ENCODE measurements around the gene DDX1. TPM values are rescaled to one million over a fixed set of nuclear protein-coding genes. Genes with fewer than 3 reads are reported as not detected.
A peak's percentile ranks its signal among the peaks of the same experiment; 100 is the strongest.

Gene DDX1
- total RNA-seq, 1 experiment from 2014 or later = 70.7 TPM

GRCh38 chr2:15560140-15560987 lies 31.3 kb upstream of the DDX1 start:
- Histone ChIP-seq H3F3A (ENCODE audit: insufficient read depth, low read depth) (no peaks in the 10 kb centered on the region), H3K4me2 (peak overlapping the region; percentile 100), H3K27me3 (ENCODE audit: insufficient read depth, low read depth) (no peaks in the 10 kb centered on the region), H4K20me1 (ENCODE audit: insufficient read depth) (peaks cover 9% of the 10 kb centered on the region; the same call in 1 of the 2 replicates), H3K79me2 (ENCODE audit: low read depth) (peaks cover 41% of the 10 kb centered on the region), H3K9me3 (ENCODE audit: insufficient read depth, low read depth) (no peaks in the 10 kb centered on the region), H2AFZ (peak overlapping the region; percentile 100), H3K4me1 (replicated peaks; ENCODE audit: insufficient read depth) (peaks cover 10% of the 10 kb centered on the region), H3K4me3 (peak overlapping the region; percentile 75), H3K27ac (no peak overlapping the region), H3K9me2 (ENCODE audit: insufficient read depth) (no peaks in the 10 kb centered on the region), H3K36me3 (ENCODE audit: low read depth) (no peaks in the 10 kb centered on the region)
- TF ChIP-seq EZH2 (IDR thresholded peaks at IDR 0.05; ENCODE audit: low read depth) (no peak), CTCF (conservative IDR thresholded peaks at IDR 0.05) (no peak)
- BruUV-seq (replicated peaks) = TSS peak; percentile 51
- DNase-seq = peak in 1 of 2 experiments; percentile 20
- POLR2A ChIA-PET (ENCODE audit: unreplicated experiment) = no interaction called here
- intact Hi-C loops (cut with micrococcal nuclease; ENCODE audit: unreplicated experiment) = no loop called here
- CTCF ChIA-PET = no interaction called here

- Histone ChIP-seq H3K4me1 (replicated peaks; ENCODE audit: insufficient read depth) (peaks cover 10% of the 10 kb centered on the region), H3K27me3 (ENCODE audit: insufficient read depth, low read depth) (no peaks in the 10 kb centered on the region), H3K4me3 (peak within 1 kb of the TSS; percentile 75), H3K9me2 (ENCODE audit: insufficient read depth) (no peaks in the 10 kb centered on the region), H3K27ac (0 out of 2 replicates have a peak within 1 kb of the TSS, but pooled peaks have one; percentile 56), H3F3A (ENCODE audit: insufficient read depth, low read depth) (no peaks in the 10 kb centered on the region), H3K9me3 (ENCODE audit: insufficient read depth, low read depth) (no peaks in the 10 kb centered on the region), H3K79me2 (ENCODE audit: low read depth) (peaks cover 41% of the 10 kb centered on the region), H4K20me1 (ENCODE audit: insufficient read depth) (peaks cover 9% of the 10 kb centered on the region; the same call in 1 of the 2 replicates), H2AFZ (peak within 1 kb of the TSS; percentile 100), H3K36me3 (ENCODE audit: low read depth) (no peaks in the 10 kb centered on the region), H3K4me2 (peak within 1 kb of the TSS; percentile 100)
- peak; percentile 60 to 74 for DNase-seq
- intact Hi-C loops (cut with micrococcal nuclease; ENCODE audit: unreplicated experiment) = no loop called here
- ChIA-PET POLR2A (ENCODE audit: unreplicated experiment) (no interaction called here), CTCF (no interaction called here)
- no TSS peak for BruUV-seq (replicated peaks)
- TF ChIP-seq EZH2 (IDR thresholded peaks at IDR 0.05; ENCODE audit: low read depth) = no peak
- TF ChIP-seq CTCF (conservative IDR thresholded peaks at IDR 0.05) = no peak
These were observed 30.6 kb upstream of the DDX1 start, which contains the start of gene NBAS for GRCh38 chr2:15560988-15561573. NBAS (minus strand) TSS chr2:15561334; CDS start chr2:15561304, 30 bp downstream.

GRCh38 chr2:15561574-15562344 lies 29.9 kb upstream of the DDX1 start:
- no TSS peak for BruUV-seq (replicated peaks)
- intact Hi-C loops (cut with micrococcal nuclease; ENCODE audit: unreplicated experiment) = no loop called here
- H2AFZ ChIP-seq = peak overlapping the region; percentile 100
- no peak for DNase-seq
- CTCF ChIA-PET = no interaction called here
- no peaks in the 10 kb centered on the region for H3K9me3 ChIP-seq (ENCODE audit: insufficient read depth, low read depth)
- H3K36me3 ChIP-seq (ENCODE audit: low read depth) = no peaks in the 10 kb centered on the region
- H3F3A ChIP-seq (ENCODE audit: insufficient read depth, low read depth) = no peaks in the 10 kb centered on the region
- peaks cover 10% of the 10 kb centered on the region for H3K4me1 ChIP-seq (replicated peaks; ENCODE audit: insufficient read depth)
- peaks cover 34% of the 10 kb centered on the region for H3K79me2 ChIP-seq (ENCODE audit: low read depth)
- peak overlapping the region; percentile 75 for H3K4me3 ChIP-seq
- no peaks in the 10 kb centered on the region for H3K27me3 ChIP-seq (ENCODE audit: insufficient read depth, low read depth)
- peaks cover 9% of the 10 kb centered on the region; the same call in 1 of the 2 replicates for H4K20me1 ChIP-seq (ENCODE audit: insufficient read depth)
- POLR2A ChIA-PET (ENCODE audit: unreplicated experiment) = no interaction called here
- H3K4me2 ChIP-seq = peak overlapping the region; percentile 100
- TF ChIP-seq EZH2 (IDR thresholded peaks at IDR 0.05; ENCODE audit: low read depth) = no peak
- TF ChIP-seq CTCF (conservative IDR thresholded peaks at IDR 0.05) = no peak
- H3K27ac ChIP-seq = no peak overlapping the region
- H3K9me2 ChIP-seq (ENCODE audit: insufficient read depth) = no peaks in the 10 kb centered on the region
